ENCODE results near the gene ESPN. TPM values are rescaled to one million over a fixed set of nuclear protein-coding genes. Genes with fewer than 3 reads are reported as not detected.

The ESPN gene
- total and polyA plus RNA-seq, 2 of the 8 experiments (the other 6 are each of a cell fraction or from before 2014, with no cell fraction given) = 5.2 to 16.3 TPM

DNA sequence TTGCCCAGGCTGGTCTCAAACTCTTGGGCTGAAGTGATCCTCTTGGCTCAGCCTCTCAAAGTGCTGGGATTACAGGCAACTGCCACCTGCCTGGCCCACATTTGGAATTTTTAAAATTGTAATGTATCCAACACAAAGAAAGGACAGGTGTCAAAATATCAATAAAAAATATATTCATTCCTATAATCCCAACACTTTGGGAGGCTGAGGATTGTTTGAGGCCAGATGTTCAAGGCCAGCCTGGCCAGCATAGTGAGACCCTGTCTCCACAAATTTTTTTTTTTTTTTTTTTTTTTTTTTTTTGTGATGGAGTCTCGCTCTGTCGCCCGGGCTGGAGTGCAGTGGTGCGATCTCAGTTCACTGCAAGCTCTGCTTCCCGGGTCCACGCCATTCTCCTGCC lies 14.8 kb upstream of the ESPN start:
- Histone ChIP-seq H4K20me1 (replicated peaks in 1 of 2; ENCODE audit: control insufficient read depth in 1 of 2, insufficient read depth in 2 of 2, low read length in 2 of 2) (no peaks in the 10 kb centered on the region), H2BK5ac (ENCODE audit: low read depth, low read length) (no peak overlapping the region), H4K5ac (ENCODE audit: insufficient read length, low read depth, low read length) (no peak overlapping the region), H2BK15ac (ENCODE audit: low read length) (no peak overlapping the region), H3K27me3 (replicated peaks in 1 of 4; ENCODE audit: control insufficient read depth in 3 of 4, extremely low read depth in 1 of 4, insufficient read depth in 3 of 4, low read length in 3 of 4) (peaks cover 0 to 10% (median 7%) of the 10 kb centered on the region in 4 experiments; a peak in 6 of 7 replicates), H2BK120ac (replicated peaks; ENCODE audit: low read depth, low read length) (no peak overlapping the region), H3K23ac (ENCODE audit: insufficient read length) (no peak overlapping the region), H3K4me1 (replicated peaks in 1 of 4; ENCODE audit: control insufficient read depth in 3 of 4, insufficient read depth in 4 of 4, low read length in 3 of 4) (peaks cover 2 to 3% (median 3%) of the 10 kb centered on the region in 4 experiments; a peak in 4 of 7 replicates), H2BK20ac (ENCODE audit: low read length) (no peak overlapping the region), H3K4ac (replicated peaks; ENCODE audit: insufficient read length, low read depth, low read length) (no peak overlapping the region), H3K79me1 (ENCODE audit: low read depth, low read length) (no peaks in the 10 kb centered on the region), H2AK5ac (ENCODE audit: low read depth, low read length) (no peak overlapping the region), H3K56ac (replicated peaks; ENCODE audit: insufficient read length, low read depth, low read length) (no peak overlapping the region), H3K36me3 (ENCODE audit: control insufficient read depth in 2 of 4, insufficient read depth in 4 of 4, low read length in 3 of 4) (no peaks in the 10 kb centered on the region), H4K8ac (ENCODE audit: extremely low read depth, insufficient read depth, low read length) (no peak overlapping the region), H3K9me3 (ENCODE audit: insufficient read depth in 2 of 2, low read depth in 1 of 2, low read length in 1 of 2) (no peaks in the 10 kb centered on the region), H2AFZ (ENCODE audit: low read length) (no peak overlapping the region), H3K23me2 (ENCODE audit: low read depth, low read length) (no peaks in the 10 kb centered on the region), H3K27ac (ENCODE audit: low read depth, low read length) (no peak overlapping the region), H3K14ac (ENCODE audit: insufficient read length) (no peak overlapping the region), H3K18ac (ENCODE audit: extremely low read depth, low read length) (no peak overlapping the region), H4K91ac (replicated peaks; ENCODE audit: insufficient read length, low read length) (no peak overlapping the region), H3K4me2 (ENCODE audit: insufficient read depth in 1 of 2, low read depth in 2 of 2, low read length in 2 of 2) (no peak overlapping the region), H3K4me3 (ENCODE audit: extremely low read depth in 1 of 4, insufficient read depth in 2 of 4, low read depth in 3 of 4, low read length in 4 of 4) (no peak overlapping the region), H3K79me2 (ENCODE audit: control insufficient read depth in 1 of 2, insufficient read depth in 2 of 2, low read length in 2 of 2) (no peaks in the 10 kb centered on the region), H3K9ac (replicated peaks in 1 of 4; ENCODE audit: extremely low read depth in 1 of 4, low read depth in 3 of 4, low read length in 3 of 4) (no peak overlapping the region), H2BK12ac (ENCODE audit: low read depth, low read length) (no peak overlapping the region)
- WGBS, 2 experiments (ENCODE audit: extremely low coverage in 1 of 2, insufficient coverage in 1 of 2, insufficient read length in 1 of 2, insufficient replicate concordance in 2 of 2, low coverage in 1 of 2, low lambda C conversion rate in 2 of 2, missing lambda C conversion rate in 1 of 2) = 92% methylated on average over 4 of the region's 6 CpGs; no CpG with 5 or more reads in 1 of the 2 experiments
- FAIRE-seq = no peak
- ChIA-PET POLR2A (ENCODE audit: partially characterized antibody) (interaction anchor here (1.1 to 1.2 kb wide), 2 partner anchors 16 to 59 kb away, joined by 3 read pairs; no protein-coding TSS in a partner anchor), CTCF (ENCODE audit: partially characterized antibody) (interaction anchor here (0.9 to 58.4 kb wide), 4 partner anchors 8 to 273 kb away, joined by 3 to 1769 read pairs (median 72); partner anchors contain the start of gene HES2)
- no peak for DNase-seq (ENCODE audit: low read depth in 1 of 2, low spot score in 2 of 2)
- TF ChIP-seq SUZ12 (IDR thresholded peaks at IDR 0.05; ENCODE audit: low read length) (no peak), SIX5 (IDR thresholded peaks at IDR 0.05; ENCODE audit: low read depth, low read length) (no peak), NRF1 (IDR thresholded peaks at IDR 0.05; ENCODE audit: low read depth, low read length) (no peak), HDAC2 (IDR thresholded peaks at IDR 0.05; ENCODE audit: borderline replicate concordance in 1 of 2, low read depth in 2 of 2, low read length in 2 of 2) (no peak), SIRT6 (IDR thresholded peaks at IDR 0.05; ENCODE audit: low read length) (no peak)

Data from H1 (cell line).